Uterus (tissue), 4 donors: ENCODE measurements around the gene TPST2. TPM values are rescaled to one million over a fixed set of nuclear protein-coding genes. Genes with fewer than 3 reads are reported as not detected.

Experiments
- DNase-seq, 2 donors: peaks; one replicate each; pipeline ENCODE4 v3.0.0-alpha.2; 2019 to 2020
- H3K27ac ChIP-seq, 2 donors: fragments of 200-600 bp; sonication (generic); 1 replicate in 1 of 2; 2 replicates in 1 of 2; pipeline ENCODE4 v1.5.1; 2016 to 2018
- H3K27me3 ChIP-seq, 2 donors: fragments of 200-600 bp; sonication (generic); one replicate each; pipeline ENCODE4 v1.5.1; 2018 to 2019; ENCODE audit warnings: control low read depth in 1 of 2
- H3K36me3 ChIP-seq, 2 donors: fragments of 200-600 bp; sonication (generic); one replicate each; pipeline ENCODE4 v1.5.1; 2019; ENCODE audit warnings: control low read depth in 1 of 2
- H3K4me1 ChIP-seq, 2 donors: fragments of 200-600 bp; sonication (generic); one replicate each; pipeline ENCODE4 v1.5.1; 2018 to 2019; ENCODE audit warnings: control low read depth in 1 of 2
- H3K4me3 ChIP-seq, 2 donors: fragments of 200-600 bp; sonication (generic); 1 replicate in 1 of 2; 2 replicates in 1 of 2; pipeline ENCODE4 v1.5.1; 2018 to 2019; ENCODE audit warnings: mild to moderate bottlenecking in 1 of 2
- H3K9me3 ChIP-seq, 2 donors: fragments of 200-600 bp; sonication (generic); one replicate each; pipeline ENCODE4 v1.5.1; 2019; ENCODE audit warnings: control low read depth in 1 of 2
- POLR2A ChIP-seq, 2 donors: fragments of 450-650 bp; IDR thresholded peaks; one replicate each; pipeline ENCODE4 v1.6.1; 2016; ENCODE audit warnings: antibody characterized with exemption in 2 of 2, mild to moderate bottlenecking in 1 of 2, moderate library complexity in 1 of 2
- intact Hi-C: fragments of 100-400 bp; cut with DNase I; formaldehyde crosslinking; loops from one replicate; pipeline ENCODE4 v1.15.1; 2023; ENCODE audit warnings: low total_unique reads
- total RNA-seq, 4 donors: library from RNA; depleted of rRNA in 3 of 4; stranded (reverse); fragments of >200 nt in 3 of 4; gene quantifications; one replicate each; pipeline versions ENCODE4 v1.1.0 to v1.2.4, GENCODE V29; 2014 to 2023
- TF ChIP-seq, protein P1 (sequence below), 4 experiments: fragments of 200-600 bp in 2 of 4; fragments of 450-650 bp in 2 of 4; sonication (generic) in 2 of 4; IDR thresholded peaks; one replicate each; pipeline ENCODE4 v1.5.1; 2016 to 2019; ENCODE audit warnings: antibody characterized with exemption in 4 of 4, mild to moderate bottlenecking in 2 of 4, moderate library complexity in 1 of 4
- donor health status: DM: yes; HTN: yes; CAD: no.

The TPST2 gene
- total RNA-seq, 4 donors from 2014 or later = 32.4 to 71.5 (median 43.8) TPM

DNA sequence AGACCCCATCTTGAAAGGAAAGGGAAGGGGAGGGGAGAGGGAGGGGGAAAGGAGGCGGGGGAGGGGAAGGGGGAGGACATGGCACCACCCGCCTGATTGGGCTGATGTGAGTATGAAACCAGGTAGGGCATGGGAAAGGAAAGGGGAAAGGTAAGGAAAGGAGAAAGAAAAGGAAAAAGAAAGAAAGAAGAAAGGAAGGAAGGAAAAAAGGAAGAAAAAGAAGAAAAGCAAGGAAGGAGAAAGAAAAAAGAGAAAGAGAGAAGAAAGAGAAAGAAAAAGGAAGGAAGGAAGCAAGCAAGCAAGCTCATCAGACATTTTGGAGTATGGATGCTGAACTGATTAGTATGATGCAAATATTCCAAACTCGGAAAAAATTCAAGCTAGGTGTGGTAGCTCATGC, 41.6 kb downstream of the TPST2 start:
- H3K4me3 ChIP-seq = no peak overlapping the region
- H3K36me3 ChIP-seq = no peaks in the 10 kb centered on the region
- DNase-seq = no peak
- no peaks in the 10 kb centered on the region for H3K27me3 ChIP-seq
- TF ChIP-seq POLR2A (IDR thresholded peaks at IDR 0.05) = no peak
- TF ChIP-seq, protein P1, sequence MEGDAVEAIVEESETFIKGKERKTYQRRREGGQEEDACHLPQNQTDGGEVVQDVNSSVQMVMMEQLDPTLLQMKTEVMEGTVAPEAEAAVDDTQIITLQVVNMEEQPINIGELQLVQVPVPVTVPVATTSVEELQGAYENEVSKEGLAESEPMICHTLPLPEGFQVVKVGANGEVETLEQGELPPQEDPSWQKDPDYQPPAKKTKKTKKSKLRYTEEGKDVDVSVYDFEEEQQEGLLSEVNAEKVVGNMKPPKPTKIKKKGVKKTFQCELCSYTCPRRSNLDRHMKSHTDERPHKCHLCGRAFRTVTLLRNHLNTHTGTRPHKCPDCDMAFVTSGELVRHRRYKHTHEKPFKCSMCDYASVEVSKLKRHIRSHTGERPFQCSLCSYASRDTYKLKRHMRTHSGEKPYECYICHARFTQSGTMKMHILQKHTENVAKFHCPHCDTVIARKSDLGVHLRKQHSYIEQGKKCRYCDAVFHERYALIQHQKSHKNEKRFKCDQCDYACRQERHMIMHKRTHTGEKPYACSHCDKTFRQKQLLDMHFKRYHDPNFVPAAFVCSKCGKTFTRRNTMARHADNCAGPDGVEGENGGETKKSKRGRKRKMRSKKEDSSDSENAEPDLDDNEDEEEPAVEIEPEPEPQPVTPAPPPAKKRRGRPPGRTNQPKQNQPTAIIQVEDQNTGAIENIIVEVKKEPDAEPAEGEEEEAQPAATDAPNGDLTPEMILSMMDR (IDR thresholded peaks at IDR 0.05) = no peak
- H3K9me3 ChIP-seq = no peaks in the 10 kb centered on the region
- no peaks in the 10 kb centered on the region for H3K4me1 ChIP-seq
- intact Hi-C loops = no loop called here
- H3K27ac ChIP-seq = no peak overlapping the region

DNA sequence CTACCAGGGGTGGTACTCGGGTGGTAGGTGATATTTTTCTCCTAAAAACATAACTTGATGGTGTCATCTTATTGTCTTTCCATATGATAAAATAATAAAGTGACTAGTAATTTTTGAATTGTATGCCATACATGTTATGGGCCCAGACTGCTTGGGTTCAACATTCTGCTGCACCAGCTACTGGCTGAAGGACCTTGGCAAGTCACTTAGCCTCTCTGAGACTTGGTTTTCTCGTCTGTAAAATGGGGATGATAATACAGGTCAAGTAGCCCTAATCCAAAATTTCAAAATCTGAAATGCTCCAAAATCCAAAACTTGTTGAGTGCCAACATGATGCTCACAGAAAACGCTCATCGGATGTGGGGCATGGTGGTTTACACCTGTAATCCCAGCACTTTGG, 42.1 kb downstream of the TPST2 start:
- DNase-seq = no peak
- Histone ChIP-seq H3K27me3 (no peaks in the 10 kb centered on the region), H3K4me1 (no peaks in the 10 kb centered on the region), H3K27ac (no peak overlapping the region), H3K36me3 (no peaks in the 10 kb centered on the region), H3K9me3 (no peaks in the 10 kb centered on the region), H3K4me3 (no peak overlapping the region)
- TF ChIP-seq, protein P1 (IDR thresholded peaks at IDR 0.05) = no peak
- TF ChIP-seq POLR2A (IDR thresholded peaks at IDR 0.05) = no peak
- intact Hi-C loops = no loop called here

DNA sequence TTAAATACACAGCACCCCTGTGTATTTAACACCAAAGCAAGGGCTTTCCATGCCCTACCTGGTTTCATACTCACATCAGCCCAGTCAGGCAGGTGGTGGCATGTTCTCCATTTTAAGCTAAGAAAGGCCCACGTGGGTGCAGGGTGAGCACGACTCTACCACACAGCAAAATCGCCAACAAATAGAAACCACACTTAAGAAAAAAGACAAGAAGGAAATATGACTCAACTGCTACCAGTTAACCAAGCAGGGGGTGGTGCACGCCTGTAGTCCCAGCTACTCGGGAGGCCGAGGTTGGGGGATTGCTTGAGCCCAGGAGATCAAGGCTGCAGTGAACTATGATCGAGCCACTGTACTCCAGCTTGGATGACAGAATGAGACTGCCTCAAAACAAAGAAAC, 42.5 kb downstream of the TPST2 start:
- no peaks in the 10 kb centered on the region for H3K27me3 ChIP-seq
- intact Hi-C loops = no loop called here
- no peaks in the 10 kb centered on the region for H3K9me3 ChIP-seq
- H3K27ac ChIP-seq = no peak overlapping the region
- no peak for DNase-seq
- no peak for TF ChIP-seq POLR2A (IDR thresholded peaks at IDR 0.05)
- TF ChIP-seq, protein P1 (IDR thresholded peaks at IDR 0.05) = no peak
- no peak overlapping the region for H3K4me3 ChIP-seq
- H3K4me1 ChIP-seq = no peaks in the 10 kb centered on the region
- no peaks in the 10 kb centered on the region for H3K36me3 ChIP-seq

DNA sequence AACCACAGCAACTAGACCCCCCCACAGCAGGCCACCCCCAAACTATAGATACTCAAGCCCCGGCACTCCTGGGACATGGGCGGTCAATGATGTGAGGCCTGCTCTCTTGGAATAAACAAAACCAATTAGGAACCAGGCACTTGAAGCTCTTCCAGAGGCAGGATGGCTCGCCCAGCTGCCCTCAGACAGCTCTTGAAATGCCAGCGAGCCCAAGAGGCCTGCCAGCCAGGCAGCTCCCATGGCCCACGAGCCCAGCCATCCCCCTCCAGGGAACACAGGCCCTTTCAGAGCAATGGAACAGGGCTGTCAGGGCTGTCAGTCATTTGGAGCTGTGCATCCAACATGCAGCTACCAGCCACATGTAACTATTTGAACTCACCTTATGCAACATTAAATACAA, 43.6 kb downstream of the TPST2 start:
- Histone ChIP-seq H3K9me3 (no peaks in the 10 kb centered on the region), H3K27me3 (no peaks in the 10 kb centered on the region), H3K4me1 (no peaks in the 10 kb centered on the region), H3K36me3 (no peaks in the 10 kb centered on the region), H3K27ac (no peak overlapping the region), H3K4me3 (no peak overlapping the region)
- intact Hi-C loops = no loop called here
- no peak for DNase-seq
- no peak for TF ChIP-seq POLR2A (IDR thresholded peaks at IDR 0.05)
- TF ChIP-seq, protein P1 (IDR thresholded peaks at IDR 0.05) = no peak

DNA sequence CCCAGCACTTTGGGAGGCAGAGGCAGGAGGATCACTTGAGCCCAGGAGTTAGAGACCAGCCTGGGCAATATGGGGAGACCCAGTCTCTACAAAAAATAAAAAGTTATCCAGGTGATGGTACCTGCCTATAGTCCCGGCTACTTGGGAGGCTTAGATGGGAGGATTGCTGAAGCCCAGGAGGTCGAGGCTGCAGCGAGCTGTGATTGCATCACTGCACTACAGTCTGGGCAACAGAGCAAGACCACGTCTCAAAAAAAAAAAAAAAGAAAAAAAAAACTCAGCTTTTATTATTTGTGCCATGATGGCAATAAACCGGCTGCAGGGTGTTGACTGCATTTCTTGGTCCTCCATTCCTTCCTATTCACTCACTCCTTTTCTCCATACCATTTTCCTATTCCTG, 44.1 kb downstream of the TPST2 start:
- H3K4me1 ChIP-seq = no peaks in the 10 kb centered on the region
- intact Hi-C loops = no loop called here
- H3K27ac ChIP-seq = no peak overlapping the region
- no peak overlapping the region for H3K4me3 ChIP-seq
- TF ChIP-seq POLR2A (IDR thresholded peaks at IDR 0.05) = no peak
- H3K36me3 ChIP-seq = no peaks in the 10 kb centered on the region
- DNase-seq = no peak
- no peaks in the 10 kb centered on the region for H3K27me3 ChIP-seq
- no peaks in the 10 kb centered on the region for H3K9me3 ChIP-seq

DNA sequence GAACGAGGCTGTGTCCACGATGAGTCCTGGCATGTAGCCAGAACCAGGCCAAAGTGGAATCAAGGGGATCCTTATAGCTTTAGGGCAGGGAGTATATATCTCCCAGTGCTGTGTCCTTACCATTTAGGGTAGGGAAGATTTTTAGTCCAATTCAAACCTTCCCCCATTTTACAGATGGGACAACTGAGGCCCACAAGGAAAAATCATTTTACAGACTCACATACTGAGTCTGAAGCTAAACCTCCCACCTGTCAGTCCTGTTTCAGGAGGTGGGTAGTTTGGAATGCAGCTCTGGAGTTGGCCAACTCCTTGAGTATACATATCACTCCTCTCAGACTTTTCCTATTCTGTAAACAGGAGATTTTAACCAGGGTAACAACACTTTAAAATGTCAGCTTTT, 44.5 kb downstream of the TPST2 start:
- no peak for TF ChIP-seq POLR2A (IDR thresholded peaks at IDR 0.05)
- TF ChIP-seq, protein P1 (IDR thresholded peaks at IDR 0.05) = no peak
- Histone ChIP-seq H3K9me3 (no peaks in the 10 kb centered on the region), H3K27me3 (no peaks in the 10 kb centered on the region), H3K27ac (no peak overlapping the region), H3K4me3 (no peak overlapping the region), H3K36me3 (no peaks in the 10 kb centered on the region), H3K4me1 (no peaks in the 10 kb centered on the region)
- intact Hi-C loops = no loop called here
- DNase-seq = no peak
